K562 (cell line): Measurements from ENCODE around the gene SCARF2. TPM values are rescaled to one million over a fixed set of nuclear protein-coding genes. Genes with fewer than 3 reads are reported as not detected.

Experiments used
- ATAC-seq: fragments of 200-7000 bp; cut with Tn5 transposase; 3 replicates; pipeline ENCODE4 v1.9.1; 2020; ENCODE audit warnings: moderate library complexity
- BruUV-seq: library from RNA; stranded (reverse); fragments of 400-500 nt; replicated peaks from 2 replicates; lab custom pipeline; 2021; lab: Mats Ljungman, UMichigan
- CTCF ChIA-PET: fragments of 300-600 bp; formaldehyde crosslinking; extraction: SDS; loops from one replicate; lab custom pipeline; 2021; ENCODE audit warnings: low intra/inter-chr PET ratio; lab: Yijun Ruan, JAX
- POLR2A ChIA-PET: fragments of 300-600, 350-650 bp; sonication (Branson Sonifier 250); formaldehyde crosslinking; extraction: SDS; loops from one replicate; lab custom pipeline; 2021; ENCODE audit warnings: antibody characterized with exemption, inconsistent platforms; lab: Yijun Ruan, JAX
- DNase-seq, 4 experiments: peaks; one replicate each; pipeline versions ENCODE4 v3.0.0 to v3.0.0-alpha.2; 2011 to 2018; ENCODE audit warnings: low spot score in 3 of 4, mixed read lengths in 3 of 4; ENCODE audit errors: extremely low read depth in 1 of 4
- FAIRE-seq: peaks from 2 replicates; lab custom pipeline; 2011; peaks lifted over from hg19 to GRCh38; lab: Jason Lieb, UNC
- H2AFZ ChIP-seq: 2 replicates; pipeline ENCODE4 v1.6.0; 2011; ENCODE audit warnings: low read depth, low read length, control low read depth, inconsistent platforms
- H3K27ac ChIP-seq: fragments of 200-600 bp; 3 replicates; pipeline ENCODE4 v1.8.0; 2011; ENCODE audit warnings: low read depth, mild to moderate bottlenecking, control low read depth, inconsistent platforms, low read length, moderate library complexity, mixed read lengths; ENCODE audit errors: extremely low read depth
- H3K27me3 ChIP-seq, 2 experiments: fragments of 300-600 bp in 1 of 2; 2 replicates in 1 of 2; 3 replicates in 1 of 2; pipeline versions ENCODE4 v1.6.0 to v1.8.0; 2011; ENCODE audit warnings: inconsistent platforms in 2 of 2, low read length in 2 of 2, mild to moderate bottlenecking in 1 of 2, mixed read lengths in 1 of 2, moderate library complexity in 1 of 2; ENCODE audit not compliant: control insufficient read depth in 2 of 2, insufficient read depth in 2 of 2
- H3K36me3 ChIP-seq: fragments of 300-600 bp; 3 replicates; pipeline ENCODE4 v1.8.0; 2011; ENCODE audit warnings: mild to moderate bottlenecking, low read length, inconsistent platforms; ENCODE audit not compliant: control insufficient read depth, insufficient read depth
- H3K4me1 ChIP-seq, 2 experiments: fragments of 200-600 bp in 1 of 2; replicated peaks in 1 of 2; 2 replicates in 1 of 2; 3 replicates in 1 of 2; pipeline versions ENCODE4 v1.5.1 to v1.8.0; 2011; ENCODE audit warnings: inconsistent platforms in 2 of 2, low read length in 2 of 2, mild to moderate bottlenecking in 1 of 2, mixed read lengths in 1 of 2, moderate library complexity in 1 of 2; ENCODE audit not compliant: control insufficient read depth in 2 of 2, insufficient read depth in 2 of 2
- H3K4me2 ChIP-seq: 2 replicates; pipeline ENCODE4 v1.6.1; 2011; ENCODE audit warnings: low read length, control low read depth, inconsistent platforms, mixed read lengths; ENCODE audit not compliant: insufficient read depth
- H3K4me3 ChIP-seq: fragments of 200-600 bp; sonication (generic), shearing (Covaris generic); 2 replicates; pipeline ENCODE4 v1.5.1; 2016; ENCODE audit warnings: control low read depth, inconsistent platforms
- H3K79me2 ChIP-seq: fragments of 200-600 bp; 3 replicates; pipeline ENCODE4 v1.8.0; 2011; ENCODE audit warnings: low read length, inconsistent platforms; ENCODE audit not compliant: control insufficient read depth, insufficient read depth
- H3K9ac ChIP-seq, 2 experiments: 2 replicates each; pipeline versions ENCODE4 v1.6.0 to v1.6.1; 2011; ENCODE audit warnings: low read depth in 2 of 2, low read length in 2 of 2, control low read depth in 1 of 2, inconsistent platforms in 1 of 2, mild to moderate bottlenecking in 1 of 2, mixed read lengths in 1 of 2; ENCODE audit not compliant: insufficient read depth in 1 of 2
- H3K9me1 ChIP-seq: one replicate; pipeline ENCODE4 v1.6.0; 2011; ENCODE audit warnings: inconsistent platforms, mild to moderate bottlenecking, low read length, moderate library complexity; ENCODE audit not compliant: control insufficient read depth, insufficient read depth
- H3K9me3 ChIP-seq: replicated peaks from 2 replicates; pipeline ENCODE4 v1.5.1; 2011; ENCODE audit warnings: low read depth, low read length, inconsistent platforms; ENCODE audit not compliant: control insufficient read depth, insufficient read depth
- H4K20me1 ChIP-seq: replicated peaks from 2 replicates; pipeline ENCODE4 v1.6.1; 2011; ENCODE audit warnings: low read length, inconsistent platforms, mixed read lengths; ENCODE audit not compliant: control insufficient read depth, insufficient read depth
- KDM5B ChIP-seq: fragments of 200-600 bp; sonication (generic); IDR thresholded peaks from 2 replicates; pipeline ENCODE4 v1.6.1; 2012; ENCODE audit warnings: low read depth, mild to moderate bottlenecking, moderate library complexity, low read length, control low read depth, inconsistent platforms; ENCODE audit not compliant: insufficient replicate concordance
- RFX5 ChIP-seq: IDR thresholded peaks from 2 replicates; pipeline ENCODE4 v1.6.1; 2011; ENCODE audit warnings: low read depth, mild to moderate bottlenecking, improper control_type of control experiment, low read length
- WGBS: fragments of 100-300 bp; shearing (Covaris generic); methylation state at CpG from one replicate; pipeline ENCODE4 v1.1.6; 2016; ENCODE audit warnings: low coverage, mixed read lengths; ENCODE audit not compliant: insufficient coverage; ENCODE audit errors: missing lambda C conversion rate; 5-methylcytosine and 5-hydroxymethylcytosine counted together
- in situ Hi-C: fragments of 300-500 bp; cut with MboI; formaldehyde crosslinking; loops from 4 replicates; pipeline ENCODE4 v1.15.0; 2018; ENCODE audit warnings: inconsistent platforms, mixed read lengths
- intact Hi-C: fragments of 100-400 bp; cut with micrococcal nuclease; formaldehyde crosslinking; loops from 2 replicates; pipeline ENCODE4 v1.14.2; 2022
- polyA plus RNA-seq, 8 experiments: library from polyadenylated mRNA; depleted of rRNA in 4 of 8; stranded (reverse) in 5 of 8; unstranded in 3 of 8; fragments of >200 nt; fragmentation: Nextera tagmentation in 2 of 8; fragmentation: Illumina TruSeq in 1 of 8; extraction: Ambion mirVana in 2 of 8; extraction: Trizol in 1 of 8; gene quantifications; 2 replicates each; pipeline versions ENCODE4 v1.2.1 to v1.2.3, GENCODE V29; 2011 to 2014; ENCODE audit warnings: inconsistent platforms in 1 of 8, missing spikeins in 1 of 8
- total RNA-seq, 7 experiments: library from RNA; depleted of rRNA in 6 of 7; stranded (reverse); fragments of >200 nt in 6 of 7; fragmentation: Illumina TruSeq in 2 of 7; extraction: Trizol in 2 of 7; gene quantifications; 2 replicates each; pipeline versions ENCODE4 v1.2.1 to v1.2.3, GENCODE V29; 2011 to 2021; ENCODE audit warnings: low replicate concordance in 1 of 7
- TF ChIP-seq, protein P1 (sequence below): sonication (generic); formaldehyde crosslinking; IDR thresholded peaks from 2 replicates; pipeline ENCODE4 v1.9.0; 2022; ENCODE audit warnings: mild to moderate bottlenecking, missing genetic modification reagents
- TF ChIP-seq, protein P2 (sequence below): sonication (generic); formaldehyde crosslinking; IDR thresholded peaks from 2 replicates; pipeline ENCODE4 v1.8.1; 2023; ENCODE audit warnings: mild to moderate bottlenecking, missing genetic modification reagents

Gene SCARF2
- total and polyA plus RNA-seq, 9 of the 15 experiments (the other 6 are each of a cell fraction or from before 2014, with no cell fraction given) = 0.06 to 0.32 (median 0.21) TPM; not detected in 5

DNA sequence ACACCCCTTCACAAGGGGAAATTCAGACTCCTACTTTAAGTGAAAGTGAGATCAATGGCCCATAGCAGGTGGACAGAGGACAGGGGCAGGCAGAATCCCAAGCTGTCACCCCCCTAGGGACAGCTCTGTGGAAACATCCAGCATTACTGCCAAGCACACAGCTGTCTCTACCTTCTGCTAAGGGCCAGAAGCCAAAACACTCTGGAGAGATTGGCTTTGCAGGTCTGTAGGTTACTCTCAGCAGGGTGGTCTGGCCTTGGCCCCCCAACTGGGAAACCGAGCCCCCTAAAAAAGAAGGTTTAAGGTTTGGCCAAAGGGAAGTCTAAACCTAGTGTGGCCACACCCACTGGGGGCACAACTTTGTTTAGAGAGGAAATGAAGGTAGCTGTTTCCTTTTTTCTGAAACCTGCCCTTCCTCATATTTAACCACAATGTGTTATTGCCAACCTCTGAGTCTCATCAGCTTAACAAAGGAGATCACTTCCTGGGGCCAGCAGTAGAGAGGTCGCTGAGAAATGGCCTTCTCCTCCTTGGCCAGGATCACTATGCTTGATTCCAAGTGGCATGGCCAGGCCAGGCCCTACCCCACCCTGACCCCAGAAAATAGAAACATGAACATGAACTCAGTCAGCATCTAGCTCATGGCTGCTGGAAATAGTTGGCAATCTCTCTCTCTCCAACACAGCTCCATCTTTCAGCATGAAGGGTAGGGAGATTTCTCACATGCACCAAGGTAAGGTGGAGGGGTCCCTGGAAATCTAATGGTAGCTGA lies 25.9 kb upstream of the SCARF2 start:
- Histone ChIP-seq H3K36me3 (no peaks in the 10 kb centered on the region), H3K27me3 (peaks cover 15 to 25% of the 10 kb centered on the region in 2 experiments; a peak in 4 of 5 replicates), H3K4me2 (no peak overlapping the region), H4K20me1 (peaks cover 20% of the 10 kb centered on the region), H3K4me1 (peaks cover 0 to 3% of the 10 kb centered on the region in 2 experiments; a peak in 2 of 5 replicates), H2AFZ (no peak overlapping the region), H3K79me2 (no peaks in the 10 kb centered on the region), H3K4me3 (no peak overlapping the region), H3K27ac (no peak overlapping the region), H3K9me3 (no peaks in the 10 kb centered on the region), H3K9ac (no peak overlapping the region), H3K9me1 (no peaks in the 10 kb centered on the region)
- FAIRE-seq (no peak), ATAC-seq (no peak), DNase-seq (no peak)
- ChIA-PET CTCF (interaction anchor here (1.4 kb wide), 1 partner anchor 10 kb away, joined by 3 read pairs; no protein-coding TSS in a partner anchor), POLR2A (interaction anchor here (0.6 to 3.7 kb wide), 18 partner anchors 8 to 864 kb away, joined by 3 to 22 read pairs (median 5); partner anchors contain the start of genes DGCR6L and MED15)
- 4% methylated on average over 2 of the region's 2 CpGs for WGBS
- intact Hi-C loops (no loop called here), in situ Hi-C loops (no loop called here)
- no TSS peak for BruUV-seq
- TF ChIP-seq RFX5 (no peak), KDM5B (peak; percentile 38)
- TF ChIP-seq, protein P1, sequence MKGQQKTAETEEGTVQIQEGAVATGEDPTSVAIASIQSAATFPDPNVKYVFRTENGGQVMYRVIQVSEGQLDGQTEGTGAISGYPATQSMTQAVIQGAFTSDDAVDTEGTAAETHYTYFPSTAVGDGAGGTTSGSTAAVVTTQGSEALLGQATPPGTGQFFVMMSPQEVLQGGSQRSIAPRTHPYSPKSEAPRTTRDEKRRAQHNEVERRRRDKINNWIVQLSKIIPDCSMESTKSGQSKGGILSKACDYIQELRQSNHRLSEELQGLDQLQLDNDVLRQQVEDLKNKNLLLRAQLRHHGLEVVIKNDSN = no peak
- TF ChIP-seq, protein P2, sequence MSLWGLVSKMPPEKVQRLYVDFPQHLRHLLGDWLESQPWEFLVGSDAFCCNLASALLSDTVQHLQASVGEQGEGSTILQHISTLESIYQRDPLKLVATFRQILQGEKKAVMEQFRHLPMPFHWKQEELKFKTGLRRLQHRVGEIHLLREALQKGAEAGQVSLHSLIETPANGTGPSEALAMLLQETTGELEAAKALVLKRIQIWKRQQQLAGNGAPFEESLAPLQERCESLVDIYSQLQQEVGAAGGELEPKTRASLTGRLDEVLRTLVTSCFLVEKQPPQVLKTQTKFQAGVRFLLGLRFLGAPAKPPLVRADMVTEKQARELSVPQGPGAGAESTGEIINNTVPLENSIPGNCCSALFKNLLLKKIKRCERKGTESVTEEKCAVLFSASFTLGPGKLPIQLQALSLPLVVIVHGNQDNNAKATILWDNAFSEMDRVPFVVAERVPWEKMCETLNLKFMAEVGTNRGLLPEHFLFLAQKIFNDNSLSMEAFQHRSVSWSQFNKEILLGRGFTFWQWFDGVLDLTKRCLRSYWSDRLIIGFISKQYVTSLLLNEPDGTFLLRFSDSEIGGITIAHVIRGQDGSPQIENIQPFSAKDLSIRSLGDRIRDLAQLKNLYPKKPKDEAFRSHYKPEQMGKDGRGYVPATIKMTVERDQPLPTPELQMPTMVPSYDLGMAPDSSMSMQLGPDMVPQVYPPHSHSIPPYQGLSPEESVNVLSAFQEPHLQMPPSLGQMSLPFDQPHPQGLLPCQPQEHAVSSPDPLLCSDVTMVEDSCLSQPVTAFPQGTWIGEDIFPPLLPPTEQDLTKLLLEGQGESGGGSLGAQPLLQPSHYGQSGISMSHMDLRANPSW = peak; percentile 27; the same call in 1 of the 2 replicates
